Stomach (tissue), 9 donors: ENCODE measurements around the gene TCF21. TPM values are rescaled to one million over a fixed set of nuclear protein-coding genes. Genes with fewer than 3 reads are reported as not detected.
A peak's percentile ranks its signal among the peaks of the same experiment; 100 is the strongest.

Experiments used
- DNase-seq, 2 donors: peaks; one replicate each; pipeline versions ENCODE4 v3.0.0 to v3.0.0-alpha.2; 2013 to 2019
- H3K27ac ChIP-seq, 5 donors: fragments of 200-600 bp in 4 of 5; sonication (generic) in 4 of 5; one replicate each; pipeline ENCODE4 v1.5.1; 2013 to 2019; ENCODE audit warnings: mild to moderate bottlenecking in 1 of 5, moderate library complexity in 1 of 5
- H3K27me3 ChIP-seq, 3 donors: fragments of 200-600 bp; sonication (generic); one replicate each; pipeline ENCODE4 v1.5.1; 2017 to 2019; ENCODE audit warnings: mixed run types in 1 of 3
- H3K36me3 ChIP-seq, 4 donors: fragments of 200-600 bp; sonication (generic); 1 replicate in 3 of 4; 2 replicates in 1 of 4; pipeline ENCODE4 v1.5.1; 2016 to 2019
- H3K4me1 ChIP-seq, 4 donors: fragments of 200-600 bp; sonication (generic); one replicate each; pipeline ENCODE4 v1.5.1; 2016 to 2019
- H3K4me3 ChIP-seq, 4 donors: fragments of 200-600 bp; sonication (generic) in 3 of 4; one replicate each; pipeline ENCODE4 v1.5.1; 2016 to 2019; ENCODE audit warnings: mild to moderate bottlenecking in 1 of 4
- H3K9me3 ChIP-seq, 4 donors: fragments of 200-600 bp; sonication (generic); one replicate each; pipeline ENCODE4 v1.5.1; 2016 to 2019
- CTCF ChIP-seq, 7 experiments: fragments of 450-650 bp in 4 of 7; fragments of 200-600 bp in 3 of 7; sonication (generic) in 3 of 7; IDR thresholded peaks; one replicate each; pipeline ENCODE4 v1.5.1; 2016 to 2019; ENCODE audit warnings: antibody characterized with exemption in 7 of 7, control low read depth in 2 of 7, mild to moderate bottlenecking in 1 of 7
- EP300 ChIP-seq: sonication (generic); formaldehyde crosslinking; IDR thresholded peaks from one replicate; pipeline ENCODE4 v1.6.1; 2017; ENCODE audit warnings: antibody characterized with exemption
- POLR2A ChIP-seq, 4 donors: fragments of 450-650 bp; IDR thresholded peaks; one replicate each; pipeline ENCODE4 v1.6.1; 2016; ENCODE audit warnings: antibody characterized with exemption in 4 of 4, control low read depth in 2 of 4, mild to moderate bottlenecking in 1 of 4, moderate library complexity in 1 of 4
- POLR2AphosphoS5 ChIP-seq, 3 donors: sonication (generic); formaldehyde crosslinking; IDR thresholded peaks; one replicate each; pipeline ENCODE4 v1.6.1; 2016; ENCODE audit warnings: antibody characterized with exemption in 3 of 3
- WGBS, 5 donors: extraction: QIAGEN DNeasy Blood & Tissue Kit in 3 of 5; methylation state at CpG; one replicate each; pipeline versions ENCODE4 v1.1.5 to v1.1.7; 2013 to 2018; 5-methylcytosine and 5-hydroxymethylcytosine counted together
- intact Hi-C: fragments of 100-400 bp; cut with DNase I; formaldehyde crosslinking; loops from one replicate; pipeline ENCODE4 v1.15.1; 2023; ENCODE audit warnings: low total_unique reads
- polyA plus RNA-seq, 3 donors: library from polyadenylated mRNA; stranded (reverse); fragments of 200-250 nt; gene quantifications; one replicate each; pipeline ENCODE4 v1.2.3, GENCODE V29; 2013
- total RNA-seq, 5 donors: library from RNA; depleted of rRNA; stranded (reverse); fragments of >200 nt; gene quantifications; one replicate each; pipeline versions ENCODE4 v1.1.0 to v1.2.3, GENCODE V29; 2014 to 2016
- donor health status: healthy with polysubstance abuse.
- donor health status: Bipolar disorder and iron deficiency.
- donor health status: healthy.

The TCF21 gene
- total and polyA plus RNA-seq, 8 donors, result 3.2 to 43.0 (median 16.3) TPM

- Histone ChIP-seq H3K27me3 (peaks cover 9 to 82% (median 44%) of the 10 kb centered on the region in 3 donors), H3K4me1 (peaks cover 12 to 35% (median 18%) of the 10 kb centered on the region in 4 donors), H3K36me3 (no peaks in the 10 kb centered on the region), H3K27ac (peak overlapping the region in 4 of 5 donors; percentile 80 to 92 (median 84)), H3K4me3 (no peak overlapping the region), H3K9me3 (no peaks in the 10 kb centered on the region)
- 52 to 65% (median 62%) methylated on average over 1 of the region's 1 CpG for WGBS, 5 donors
- no peak for DNase-seq
- TF ChIP-seq CTCF (IDR thresholded peaks at IDR 0.05) (no peak), POLR2A (IDR thresholded peaks at IDR 0.05) (no peak), EP300 (no peak), POLR2AphosphoS5 (IDR thresholded peaks at IDR 0.05) (no peak)
- intact Hi-C loops, result no loop called here
These were observed 1.1 kb upstream of the TCF21 start for GRCh38 chr6:133887880-133888230.

- H3K4me1 ChIP-seq, result peaks cover 13 to 54% (median 28%) of the 10 kb centered on the region in 4 donors
- H3K4me3 ChIP-seq, result peak overlapping the region; percentile 45 to 54 (median 50)
- H3K36me3 ChIP-seq, result no peaks in the 10 kb centered on the region
- 6 to 17% (median 13%) methylated on average over 33 to 56 of the region's 56 CpGs for WGBS, 5 donors
- H3K9me3 ChIP-seq, result no peaks in the 10 kb centered on the region
- H3K27me3 ChIP-seq, result peaks cover 9 to 89% (median 63%) of the 10 kb centered on the region in 3 donors
- intact Hi-C loops, result no loop called here
- TF ChIP-seq POLR2AphosphoS5 (IDR thresholded peaks at IDR 0.05) (no peak), POLR2A (IDR thresholded peaks at IDR 0.05) (no peak)
- DNase-seq, result peak in 1 of 2 donors; percentile 71
- peak overlapping the region; percentile 49 to 92 (median 80) for H3K27ac ChIP-seq
These were observed 867 bp downstream of the TCF21 start for GRCh38 chr6:133889557-133890403.

- no peak for DNase-seq
- WGBS, 5 donors, result 3 to 8% (median 6%) methylated on average over 4 of the region's 4 CpGs
- peak overlapping the region; percentile 45 to 54 (median 50) for H3K4me3 ChIP-seq
- peaks cover 13 to 62% (median 34%) of the 10 kb centered on the region in 4 donors for H3K4me1 ChIP-seq
- no peak for TF ChIP-seq POLR2AphosphoS5 (IDR thresholded peaks at IDR 0.05)
- TF ChIP-seq POLR2A (IDR thresholded peaks at IDR 0.05), result no peak
- TF ChIP-seq EP300, result no peak
- TF ChIP-seq CTCF (IDR thresholded peaks at IDR 0.05), result no peak
- intact Hi-C loops, result no loop called here
- no peaks in the 10 kb centered on the region for H3K36me3 ChIP-seq
- H3K27me3 ChIP-seq, result peaks cover 9 to 89% (median 66%) of the 10 kb centered on the region in 3 donors
- peak overlapping the region in 4 of 5 donors; percentile 80 to 92 (median 84) for H3K27ac ChIP-seq
- H3K9me3 ChIP-seq, result no peaks in the 10 kb centered on the region
These were observed 1.8 kb downstream of the TCF21 start for GRCh38 chr6:133890711-133891148.

GRCh38 chr6:133891149-133891926, 2.4 kb downstream of the TCF21 start:
- H3K27me3 ChIP-seq, result peaks cover 9 to 93% (median 72%) of the 10 kb centered on the region in 3 donors
- DNase-seq, result peak; percentile 29 to 65
- H3K4me1 ChIP-seq, result peaks cover 13 to 68% (median 39%) of the 10 kb centered on the region in 4 donors
- H3K36me3 ChIP-seq, result no peaks in the 10 kb centered on the region
- H3K9me3 ChIP-seq, result no peaks in the 10 kb centered on the region
- TF ChIP-seq POLR2AphosphoS5 (IDR thresholded peaks at IDR 0.05), result peak in 1 of 3 donors; percentile 12
- TF ChIP-seq EP300, result no peak
- no peak for TF ChIP-seq CTCF (IDR thresholded peaks at IDR 0.05)
- TF ChIP-seq POLR2A (IDR thresholded peaks at IDR 0.05), result no peak
- intact Hi-C loops, result no loop called here
- H3K27ac ChIP-seq, result peak overlapping the region; percentile 42 to 92 (median 80)
- 1 to 3% (median 2%) methylated on average over 40 to 45 of the region's 45 CpGs for WGBS, 5 donors
- peak overlapping the region; percentile 45 to 54 (median 50) for H3K4me3 ChIP-seq
